HL-60/S4 treated with phorbol 12-myristate 13-acetate at 8.2 ng/mL for 4 days and 3 days (cell line): Measurements from ENCODE around the gene TMED9.

Source experiments
- in situ Hi-C: fragments of 300-500 bp; cut with MboI; formaldehyde crosslinking; loops from 2 replicates; pipeline ENCODE4 v1.15.0; 2022; ENCODE audit warnings: low sequenced_read_pairs

The TMED9 gene

GRCh38 chr5:177576169-177576568 lies 15.8 kb upstream of the TMED9 start:
- in situ Hi-C loops, result no loop called here

- in situ Hi-C loops, result no loop called here
Measured at GRCh38 chr5:177578316-177578715, 13.7 kb upstream of the TMED9 start.

GRCh38 chr5:177588413-177588909 lies 3.5 kb upstream of the TMED9 start:
- in situ Hi-C loops, result no loop called here

GRCh38 chr5:177590406-177590805 lies 1.6 kb upstream of the TMED9 start:
- in situ Hi-C loops, result no loop called here

- in situ Hi-C loops, result no loop called here
Measured at GRCh38 chr5:177591690-177592009, 353 bp upstream of the TMED9 start.

- in situ Hi-C loops, result no loop called here
Measured at GRCh38 chr5:177592905-177593304, 902 bp downstream of the TMED9 start.

- in situ Hi-C loops, result no loop called here
Measured at GRCh38 chr5:177593511-177593910, 1.5 kb downstream of the TMED9 start.

GRCh38 chr5:177594071-177594470 lies 2.1 kb downstream of the TMED9 start:
- in situ Hi-C loops, result no loop called here

- in situ Hi-C loops, result no loop called here
Measured at GRCh38 chr5:177595026-177595585, 3.1 kb downstream of the TMED9 start.

GRCh38 chr5:177595991-177596774 lies 4.2 kb downstream of the TMED9 start:
- in situ Hi-C loops, result no loop called here

- in situ Hi-C loops, result no loop called here
Measured at GRCh38 chr5:177596775-177597238, 4.8 kb downstream of the TMED9 start.

- in situ Hi-C loops, result no loop called here
Measured at GRCh38 chr5:177598477-177598876, 6.5 kb downstream of the TMED9 start.

- in situ Hi-C loops, result no loop called here
Measured at GRCh38 chr5:177599731-177600507, 7.9 kb downstream of the TMED9 start, which contains the start of gene B4GALT7. B4GALT7 (plus strand) TSS chr5:177600132; CDS start chr5:177600211, 79 bp downstream.

GRCh38 chr5:177600508-177601018 lies 8.6 kb downstream of the TMED9 start:
- in situ Hi-C loops, result no loop called here

- in situ Hi-C loops, result no loop called here
Measured at GRCh38 chr5:177601126-177601525, 9.1 kb downstream of the TMED9 start.

- in situ Hi-C loops, result no loop called here
Measured at GRCh38 chr5:177601577-177602457, 9.8 kb downstream of the TMED9 start.

- in situ Hi-C loops, result no loop called here
Measured at GRCh38 chr5:177602458-177602830, 10.4 kb downstream of the TMED9 start.

GRCh38 chr5:177603631-177604030 lies 11.6 kb downstream of the TMED9 start:
- in situ Hi-C loops, result no loop called here

GRCh38 chr5:177604116-177604521 lies 12.1 kb downstream of the TMED9 start:
- in situ Hi-C loops, result no loop called here

- in situ Hi-C loops, result no loop called here
Measured at GRCh38 chr5:177604656-177605055, 12.7 kb downstream of the TMED9 start.
